Ascending aorta (tissue), 2 donors: Measurements from ENCODE around the gene LAMA3. TPM values are rescaled to one million over a fixed set of nuclear protein-coding genes. Genes with fewer than 3 reads are reported as not detected.

Experiments used
- DNase-seq, 2 donors: peaks; one replicate each; pipeline ENCODE4 v3.0.0-alpha.2; 2019; ENCODE audit warnings: low spot score in 2 of 2
- H3K27ac ChIP-seq, 2 donors: fragments of 200-600 bp; sonication (generic); one replicate each; pipeline ENCODE4 v1.5.1; 2016 to 2017; ENCODE audit warnings: mild to moderate bottlenecking in 1 of 2
- H3K27me3 ChIP-seq: fragments of 200-600 bp; sonication (generic); one replicate; pipeline ENCODE4 v1.5.1; 2017
- H3K36me3 ChIP-seq, 2 donors: fragments of 200-600 bp; sonication (generic); one replicate each; pipeline ENCODE4 v1.5.1; 2016
- H3K4me1 ChIP-seq, 2 donors: fragments of 200-600 bp; sonication (generic); one replicate each; pipeline ENCODE4 v1.5.1; 2016 to 2017; ENCODE audit warnings: mild to moderate bottlenecking in 1 of 2
- H3K4me3 ChIP-seq, 2 donors: fragments of 200-600 bp; sonication (generic); one replicate each; pipeline ENCODE4 v1.5.1; 2016 to 2017; ENCODE audit warnings: mild to moderate bottlenecking in 1 of 2
- H3K9me3 ChIP-seq, 2 donors: fragments of 200-600 bp; sonication (generic); one replicate each; pipeline ENCODE4 v1.5.1; 2016
- intact Hi-C: fragments of 100-400 bp; cut with DNase I; formaldehyde crosslinking; loops from one replicate; pipeline ENCODE4 v1.15.1; 2023
- total RNA-seq: library from RNA; depleted of rRNA; stranded (reverse); fragments of >200 nt; gene quantifications from one replicate; pipeline ENCODE4 v1.1.0, GENCODE V29; 2016
- TF ChIP-seq, protein P1 (sequence below), 3 experiments: fragments of 200-600 bp in 2 of 3; fragments of 450-650 bp in 1 of 3; sonication (generic) in 2 of 3; IDR thresholded peaks; one replicate each; pipeline ENCODE4 v1.5.1; 2016 to 2019; ENCODE audit warnings: antibody characterized with exemption in 3 of 3, mild to moderate bottlenecking in 1 of 3, moderate library complexity in 1 of 3

LAMA3 gene
- total RNA-seq, 1 donor from 2014 or later, result 27.2 TPM

DNA sequence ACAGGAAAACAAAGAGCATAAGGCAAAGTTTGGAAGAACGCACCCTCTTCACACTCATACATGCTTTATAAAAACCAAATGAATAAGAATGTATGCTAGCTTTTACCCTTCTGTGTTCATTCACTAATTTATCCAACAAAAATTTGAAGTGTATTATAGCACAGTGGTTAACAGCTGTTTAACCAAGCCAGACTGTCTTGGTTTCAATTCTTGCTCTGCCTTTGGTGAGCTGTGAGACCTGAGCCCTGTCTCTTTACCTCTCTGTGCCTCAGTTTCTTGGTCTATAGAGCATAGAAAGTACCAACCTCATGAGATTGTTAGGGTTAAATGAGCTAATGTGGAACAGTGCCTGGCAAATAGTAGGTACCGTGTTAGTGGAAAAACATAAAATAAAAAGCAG is 220.8 kb downstream of the LAMA3 start:
- TF ChIP-seq, protein P1, sequence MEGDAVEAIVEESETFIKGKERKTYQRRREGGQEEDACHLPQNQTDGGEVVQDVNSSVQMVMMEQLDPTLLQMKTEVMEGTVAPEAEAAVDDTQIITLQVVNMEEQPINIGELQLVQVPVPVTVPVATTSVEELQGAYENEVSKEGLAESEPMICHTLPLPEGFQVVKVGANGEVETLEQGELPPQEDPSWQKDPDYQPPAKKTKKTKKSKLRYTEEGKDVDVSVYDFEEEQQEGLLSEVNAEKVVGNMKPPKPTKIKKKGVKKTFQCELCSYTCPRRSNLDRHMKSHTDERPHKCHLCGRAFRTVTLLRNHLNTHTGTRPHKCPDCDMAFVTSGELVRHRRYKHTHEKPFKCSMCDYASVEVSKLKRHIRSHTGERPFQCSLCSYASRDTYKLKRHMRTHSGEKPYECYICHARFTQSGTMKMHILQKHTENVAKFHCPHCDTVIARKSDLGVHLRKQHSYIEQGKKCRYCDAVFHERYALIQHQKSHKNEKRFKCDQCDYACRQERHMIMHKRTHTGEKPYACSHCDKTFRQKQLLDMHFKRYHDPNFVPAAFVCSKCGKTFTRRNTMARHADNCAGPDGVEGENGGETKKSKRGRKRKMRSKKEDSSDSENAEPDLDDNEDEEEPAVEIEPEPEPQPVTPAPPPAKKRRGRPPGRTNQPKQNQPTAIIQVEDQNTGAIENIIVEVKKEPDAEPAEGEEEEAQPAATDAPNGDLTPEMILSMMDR (IDR thresholded peaks at IDR 0.05), result no peak
- intact Hi-C loops, result loop anchor here (10.0 kb wide), 1 partner anchor 205 kb away; no protein-coding TSS in a partner anchor
- H3K4me3 ChIP-seq, result no peak overlapping the region
- H3K9me3 ChIP-seq, result no peaks in the 10 kb centered on the region
- no peaks in the 10 kb centered on the region for H3K27me3 ChIP-seq
- DNase-seq, result no peak
- H3K4me1 ChIP-seq, result no peaks in the 10 kb centered on the region
- H3K27ac ChIP-seq, result no peak overlapping the region
- H3K36me3 ChIP-seq, result no peaks in the 10 kb centered on the region

DNA sequence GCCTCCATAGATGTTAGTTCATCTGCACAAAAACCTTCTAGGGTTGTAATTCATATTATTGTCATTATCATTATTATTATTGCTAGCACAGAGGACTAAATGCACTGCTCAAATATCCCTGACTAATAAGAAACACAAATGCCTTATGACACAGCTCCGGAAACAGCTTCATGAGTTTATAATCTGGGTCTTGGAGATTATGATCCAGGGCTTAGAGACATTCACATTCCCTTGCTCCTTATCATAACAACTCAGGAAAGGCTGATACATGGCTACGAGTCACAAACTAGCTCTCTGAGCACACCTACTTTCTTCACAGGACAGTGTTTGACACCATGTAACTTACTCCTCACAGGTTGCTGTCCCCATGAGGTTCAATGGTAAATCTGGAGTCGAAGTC is 223.1 kb downstream of the LAMA3 start:
- intact Hi-C loops, result loop anchor here (10.0 kb wide), 1 partner anchor 202 kb away; no protein-coding TSS in a partner anchor

DNA sequence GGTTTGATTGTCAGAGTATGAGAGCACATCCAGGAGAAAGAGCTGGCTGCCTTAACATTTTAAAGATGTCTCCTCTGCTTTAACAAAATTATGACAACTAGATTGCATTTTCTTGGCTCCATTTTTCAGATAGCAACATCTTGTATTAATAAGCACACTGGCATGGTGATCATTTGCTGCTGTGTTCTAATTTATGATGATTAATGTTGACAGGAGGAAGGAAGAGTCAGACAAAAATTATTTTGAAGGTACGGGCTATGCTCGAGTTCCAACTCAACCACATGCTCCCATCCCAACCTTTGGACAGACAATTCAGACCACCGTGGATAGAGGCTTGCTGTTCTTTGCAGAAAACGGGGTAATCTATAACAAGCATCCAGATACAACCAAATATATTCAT is 227.1 kb downstream of the LAMA3 start:
- H3K27ac ChIP-seq, result no peak overlapping the region
- no peaks in the 10 kb centered on the region for H3K36me3 ChIP-seq
- H3K4me1 ChIP-seq, result no peaks in the 10 kb centered on the region
- no peak overlapping the region for H3K4me3 ChIP-seq
- intact Hi-C loops, result loop anchor here (10.0 kb wide), 1 partner anchor 198 kb away; no protein-coding TSS in a partner anchor
- no peaks in the 10 kb centered on the region for H3K9me3 ChIP-seq
- H3K27me3 ChIP-seq, result no peaks in the 10 kb centered on the region
- TF ChIP-seq, protein P1 (IDR thresholded peaks at IDR 0.05), result no peak
- no peak for DNase-seq

More for the DNA sequence above, 223.1 kb downstream of the LAMA3 start:
- no peak overlapping the region for H3K27ac ChIP-seq
- no peaks in the 10 kb centered on the region for H3K36me3 ChIP-seq
- no peak overlapping the region for H3K4me3 ChIP-seq
- DNase-seq, result no peak
- no peaks in the 10 kb centered on the region for H3K4me1 ChIP-seq
- H3K27me3 ChIP-seq, result no peaks in the 10 kb centered on the region
- TF ChIP-seq, protein P1 (IDR thresholded peaks at IDR 0.05), result no peak
- H3K9me3 ChIP-seq, result no peaks in the 10 kb centered on the region

DNA sequence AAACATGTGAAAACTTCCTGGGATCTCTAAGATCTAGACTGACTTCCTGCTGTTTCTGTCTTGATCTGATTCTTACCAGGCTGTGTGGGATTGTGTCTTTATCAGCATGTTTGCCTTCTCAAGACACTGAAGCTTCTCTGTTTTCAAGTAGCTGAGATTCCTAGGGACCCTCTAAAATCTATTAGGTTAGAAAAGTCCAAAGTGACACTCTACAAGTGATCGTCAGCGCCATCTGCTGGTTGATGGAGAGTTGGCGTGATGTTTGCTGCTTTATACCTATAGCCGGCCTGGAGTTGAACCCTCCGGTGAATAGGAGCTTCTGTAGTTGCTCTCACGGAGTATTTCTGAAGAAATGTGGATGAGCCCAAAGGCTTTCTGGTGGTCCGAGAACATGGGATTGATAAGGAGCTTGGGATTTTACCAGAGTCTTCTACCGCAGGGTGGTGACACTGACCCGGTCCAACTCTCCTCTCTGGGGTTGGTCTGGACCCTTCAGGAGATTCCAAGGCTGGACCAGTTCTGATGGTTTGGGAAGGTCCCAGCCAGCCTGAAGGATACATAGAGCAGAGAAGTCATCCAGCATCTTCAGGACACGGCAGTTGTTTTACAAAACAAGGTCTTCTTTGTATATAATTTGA is 229.3 kb downstream of the LAMA3 start:
- TF ChIP-seq, protein P1 (IDR thresholded peaks at IDR 0.05), result peak; percentile 69 to 89 (median 76)
- intact Hi-C loops, result loop anchor here (1.0 to 10.0 kb wide), 5 partner anchors 34 to 296 kb away; no protein-coding TSS in a partner anchor
- Histone ChIP-seq H3K9me3 (no peaks in the 10 kb centered on the region), H3K4me3 (no peak overlapping the region), H3K27ac (no peak overlapping the region), H3K4me1 (no peaks in the 10 kb centered on the region), H3K27me3 (no peaks in the 10 kb centered on the region), H3K36me3 (no peaks in the 10 kb centered on the region)
- peak in 1 of 2 donors; percentile 87 for DNase-seq

DNA sequence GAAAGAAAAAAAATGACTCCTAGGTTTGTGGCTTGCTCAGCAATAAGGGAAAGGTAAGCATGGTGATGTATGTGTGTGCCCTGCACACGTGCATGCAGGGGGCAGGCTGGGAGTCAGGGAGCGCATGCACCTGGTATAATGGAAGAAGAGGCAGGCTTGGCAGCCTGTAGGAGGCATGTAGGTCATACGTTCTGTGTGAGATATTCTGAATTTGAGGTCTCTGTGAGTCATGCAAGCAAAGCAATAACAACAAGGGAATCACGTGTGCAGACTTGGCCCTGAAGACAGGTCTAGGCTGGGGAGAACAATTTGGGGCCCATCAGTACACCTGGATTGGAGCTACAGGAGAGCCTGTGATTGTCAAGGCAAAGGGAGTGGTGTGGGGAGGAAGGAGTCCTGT is 230.8 kb downstream of the LAMA3 start:
- no peak overlapping the region for H3K4me3 ChIP-seq
- TF ChIP-seq, protein P1 (IDR thresholded peaks at IDR 0.05), result no peak
- H3K9me3 ChIP-seq, result no peaks in the 10 kb centered on the region
- intact Hi-C loops, result no loop called here
- H3K27ac ChIP-seq, result no peak overlapping the region
- H3K4me1 ChIP-seq, result no peaks in the 10 kb centered on the region
- no peaks in the 10 kb centered on the region for H3K36me3 ChIP-seq
- no peak for DNase-seq
- no peaks in the 10 kb centered on the region for H3K27me3 ChIP-seq
